Ovary (tissue), 9 donors: ENCODE measurements around the gene RAP1GAP. TPM values are rescaled to one million over a fixed set of nuclear protein-coding genes. Genes with fewer than 3 reads are reported as not detected.
A peak's percentile ranks its signal among the peaks of the same experiment; 100 is the strongest.

ENCODE experiments used
- DNase-seq, 5 donors: peaks; one replicate each; pipeline ENCODE4 v3.0.0-alpha.2; 2019 to 2020
- H3K27ac ChIP-seq, 2 donors: fragments of 200-600 bp; one replicate each; pipeline versions ENCODE4 v1.5.1 to v1.8.0; 2019 to 2022
- H3K27me3 ChIP-seq: fragments of 200-600 bp; one replicate; pipeline ENCODE4 v1.8.0; 2022
- H3K36me3 ChIP-seq: fragments of 200-600 bp; sonication (generic); one replicate; pipeline ENCODE4 v1.5.1; 2019
- H3K4me1 ChIP-seq: one replicate; pipeline ENCODE4 v1.8.1; 2013; ENCODE audit warnings: mild to moderate bottlenecking, moderate library complexity; ENCODE audit not compliant: insufficient read depth
- H3K4me3 ChIP-seq: fragments of 200-600 bp; sonication (generic); one replicate; pipeline ENCODE4 v1.5.1; 2017
- H3K9me3 ChIP-seq, 2 donors: fragments of 200-600 bp in 1 of 2; sonication (generic) in 1 of 2; one replicate each; pipeline versions ENCODE4 v1.5.1 to v1.8.1; 2013 to 2019; ENCODE audit warnings: mild to moderate bottlenecking in 1 of 2, moderate library complexity in 1 of 2
- EP300 ChIP-seq: sonication (generic); formaldehyde crosslinking; IDR thresholded peaks from one replicate; pipeline ENCODE4 v1.6.1; 2017; ENCODE audit warnings: antibody characterized with exemption
- POLR2A ChIP-seq: fragments of 450-650 bp; IDR thresholded peaks from one replicate; pipeline ENCODE4 v1.6.1; 2017; ENCODE audit warnings: antibody characterized with exemption, mild to moderate bottlenecking, moderate library complexity
- WGBS, 3 donors: extraction: QIAGEN DNeasy Blood & Tissue Kit in 1 of 3; methylation state at CpG; one replicate each; pipeline versions ENCODE4 v1.1.5 to v1.1.7; 2013 to 2017; 5-methylcytosine and 5-hydroxymethylcytosine counted together
- intact Hi-C, 4 donors: fragments of 100-400 bp; cut with DNase I; formaldehyde crosslinking; loops; one replicate each; pipeline versions ENCODE4 v1.11.0 to v1.15.1; 2022 to 2023
- polyA plus RNA-seq, 2 donors: library from polyadenylated mRNA; stranded (reverse); fragments of 200-250 nt in 1 of 2; fragments of 350-450 nt in 1 of 2; fragmentation: Illumina TruSeq in 1 of 2; extraction: RNeasy Lipid Tissue Mini Kit (QIAGEN cat#74804) in 1 of 2; gene quantifications; one replicate each; pipeline ENCODE4 v1.2.3, GENCODE V29; 2013 to 2014
- total RNA-seq, 7 donors: library from RNA; depleted of rRNA in 2 of 7; stranded (reverse); fragments of >200 nt in 2 of 7; fragmentation: NEBNext Ultra II Directional in 3 of 7; extraction: Animal tissue kit (Norgen Biotek cat#: 25700) in 3 of 7; gene quantifications; one replicate each; pipeline versions ENCODE4 v1.1.0 to v1.2.4, GENCODE V29; 2016 to 2023
- TF ChIP-seq, protein P1 (sequence below), 3 donors: fragments of 450-650 bp in 2 of 3; fragments of 200-600 bp in 1 of 3; IDR thresholded peaks; one replicate each; pipeline versions ENCODE4 v1.5.1 to v1.8.0; 2016 to 2022; ENCODE audit warnings: antibody characterized with exemption in 3 of 3, mild to moderate bottlenecking in 1 of 3
- donor health status: DM: no; HTN: no; CAD: no; lungs with moderate emphysema.
- donor health status: DM: no; HTN: no; CAD: no.
- donor health status: Bipolar disorder and iron deficiency.
- donor health status: DM: yes; HTN: yes; CAD: no.
- donor health status: DM: no; HTN: no; CAD: no.
- donor health status: DM: yes; HTN: yes; CAD: no.

RAP1GAP gene
- total and polyA plus RNA-seq, 9 donors = 0.60 to 9.4 (median 2.8) TPM

DNA sequence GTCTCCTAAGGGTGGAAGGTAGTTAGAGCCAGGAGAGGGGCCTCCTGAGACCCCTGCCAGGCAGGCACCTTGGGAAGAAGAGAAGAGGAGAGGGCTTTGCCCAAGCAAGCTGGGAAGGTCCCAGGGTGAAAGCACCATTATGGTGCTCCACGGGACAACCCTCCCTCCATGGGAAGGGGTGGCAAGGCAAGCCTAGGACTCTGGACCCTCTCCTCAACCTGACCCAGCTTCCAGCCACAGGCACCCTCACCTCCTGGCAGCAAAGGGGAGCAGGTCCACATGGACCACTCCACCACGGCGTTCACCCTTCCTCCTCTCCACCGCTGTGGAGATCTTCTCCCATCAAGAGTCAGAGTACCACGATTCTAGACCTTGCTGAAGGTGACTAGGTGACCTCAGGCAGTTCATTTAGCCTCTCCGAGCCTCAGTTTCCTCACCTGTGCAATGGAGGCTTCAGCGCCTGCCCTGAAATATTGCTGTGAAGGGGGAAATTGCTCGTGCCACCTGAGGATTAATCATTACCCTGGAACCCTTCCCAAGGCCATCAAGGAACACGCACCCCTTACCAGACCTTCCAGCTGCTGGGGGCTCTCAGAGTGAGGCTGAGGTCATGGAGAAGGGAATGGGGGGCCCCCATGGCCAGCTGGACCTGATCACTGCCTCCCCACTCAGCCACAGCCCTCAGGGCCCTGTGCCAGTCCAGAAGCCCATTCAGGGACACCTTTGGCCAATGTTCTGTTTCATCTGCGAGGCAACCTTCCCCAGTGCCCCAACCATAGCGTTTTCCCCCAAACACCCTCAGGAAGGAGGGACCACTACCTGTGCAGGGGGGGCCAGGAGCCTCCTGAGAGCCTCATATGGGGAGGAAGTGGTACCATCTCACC is 1.6 kb downstream of the RAP1GAP start:
- WGBS, 3 donors = 74 to 77% (median 75%) methylated on average over 11 of the region's 11 CpGs
- DNase-seq = peak in 1 of 5 donors; percentile 10
- peaks cover 9% of the 10 kb centered on the region for H3K4me1 ChIP-seq
- H3K27ac ChIP-seq = no peak overlapping the region
- H3K4me3 ChIP-seq = no peak overlapping the region
- intact Hi-C loops = loop anchor here in 2 of 4 donors (5.0 to 10.0 kb wide), 3 partner anchors 293 to 433 kb away; no protein-coding TSS in a partner anchor
- no peaks in the 10 kb centered on the region for H3K36me3 ChIP-seq
- H3K27me3 ChIP-seq = no peaks in the 10 kb centered on the region
- TF ChIP-seq, protein P1, sequence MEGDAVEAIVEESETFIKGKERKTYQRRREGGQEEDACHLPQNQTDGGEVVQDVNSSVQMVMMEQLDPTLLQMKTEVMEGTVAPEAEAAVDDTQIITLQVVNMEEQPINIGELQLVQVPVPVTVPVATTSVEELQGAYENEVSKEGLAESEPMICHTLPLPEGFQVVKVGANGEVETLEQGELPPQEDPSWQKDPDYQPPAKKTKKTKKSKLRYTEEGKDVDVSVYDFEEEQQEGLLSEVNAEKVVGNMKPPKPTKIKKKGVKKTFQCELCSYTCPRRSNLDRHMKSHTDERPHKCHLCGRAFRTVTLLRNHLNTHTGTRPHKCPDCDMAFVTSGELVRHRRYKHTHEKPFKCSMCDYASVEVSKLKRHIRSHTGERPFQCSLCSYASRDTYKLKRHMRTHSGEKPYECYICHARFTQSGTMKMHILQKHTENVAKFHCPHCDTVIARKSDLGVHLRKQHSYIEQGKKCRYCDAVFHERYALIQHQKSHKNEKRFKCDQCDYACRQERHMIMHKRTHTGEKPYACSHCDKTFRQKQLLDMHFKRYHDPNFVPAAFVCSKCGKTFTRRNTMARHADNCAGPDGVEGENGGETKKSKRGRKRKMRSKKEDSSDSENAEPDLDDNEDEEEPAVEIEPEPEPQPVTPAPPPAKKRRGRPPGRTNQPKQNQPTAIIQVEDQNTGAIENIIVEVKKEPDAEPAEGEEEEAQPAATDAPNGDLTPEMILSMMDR (IDR thresholded peaks at IDR 0.05) = no peak
- no peak for TF ChIP-seq EP300
- no peak for TF ChIP-seq POLR2A
- no peaks in the 10 kb centered on the region for H3K9me3 ChIP-seq

DNA sequence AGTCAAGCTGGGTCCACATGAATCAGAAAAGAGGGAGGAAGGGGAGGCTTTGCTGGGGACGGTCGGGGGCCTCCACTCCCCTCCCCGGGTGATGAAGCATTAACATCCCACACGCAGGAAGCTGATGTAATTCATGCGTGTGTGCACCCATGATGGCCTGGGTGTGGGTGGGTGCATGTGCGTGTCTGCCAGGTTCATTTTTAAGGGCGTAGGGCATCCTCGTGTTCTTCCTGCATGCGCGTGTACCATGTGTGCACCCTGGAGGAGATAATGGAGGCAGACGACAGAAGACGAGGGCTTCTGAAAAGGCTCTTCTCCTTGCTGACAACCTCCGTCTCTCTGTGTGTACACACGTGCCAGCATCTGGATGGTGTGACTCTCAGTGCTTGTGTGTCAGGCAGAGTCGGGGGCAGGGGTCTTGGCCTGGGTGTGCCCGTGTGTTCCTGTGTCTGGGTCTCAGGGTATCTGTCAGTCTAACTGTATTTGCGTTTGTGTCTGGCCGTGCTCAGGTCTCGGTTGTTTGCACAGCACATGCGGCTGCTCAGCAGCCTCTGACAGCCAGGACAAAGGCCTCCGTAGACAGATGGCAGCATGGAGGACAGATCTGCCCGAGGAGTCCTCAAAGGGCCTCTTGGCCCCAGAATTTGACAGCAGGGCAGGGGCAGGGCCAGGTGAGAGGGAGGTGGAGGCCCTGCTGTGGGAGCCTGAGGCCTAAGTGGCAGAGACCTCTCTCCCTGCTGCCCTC is 2.4 kb downstream of the RAP1GAP start:
- Histone ChIP-seq H3K27ac (no peak overlapping the region), H3K9me3 (no peaks in the 10 kb centered on the region), H3K4me3 (no peak overlapping the region), H3K36me3 (no peaks in the 10 kb centered on the region), H3K4me1 (peaks cover 7% of the 10 kb centered on the region), H3K27me3 (no peaks in the 10 kb centered on the region)
- intact Hi-C loops = loop anchor here in 2 of 4 donors (5.0 to 10.0 kb wide), 3 partner anchors 292 to 432 kb away; no protein-coding TSS in a partner anchor
- WGBS, 3 donors = 60 to 66% (median 62%) methylated on average over 22 of the region's 22 CpGs
- TF ChIP-seq, protein P1 (IDR thresholded peaks at IDR 0.05) = no peak
- no peak for TF ChIP-seq EP300
- DNase-seq = peak in 1 of 5 donors; percentile 12

DNA sequence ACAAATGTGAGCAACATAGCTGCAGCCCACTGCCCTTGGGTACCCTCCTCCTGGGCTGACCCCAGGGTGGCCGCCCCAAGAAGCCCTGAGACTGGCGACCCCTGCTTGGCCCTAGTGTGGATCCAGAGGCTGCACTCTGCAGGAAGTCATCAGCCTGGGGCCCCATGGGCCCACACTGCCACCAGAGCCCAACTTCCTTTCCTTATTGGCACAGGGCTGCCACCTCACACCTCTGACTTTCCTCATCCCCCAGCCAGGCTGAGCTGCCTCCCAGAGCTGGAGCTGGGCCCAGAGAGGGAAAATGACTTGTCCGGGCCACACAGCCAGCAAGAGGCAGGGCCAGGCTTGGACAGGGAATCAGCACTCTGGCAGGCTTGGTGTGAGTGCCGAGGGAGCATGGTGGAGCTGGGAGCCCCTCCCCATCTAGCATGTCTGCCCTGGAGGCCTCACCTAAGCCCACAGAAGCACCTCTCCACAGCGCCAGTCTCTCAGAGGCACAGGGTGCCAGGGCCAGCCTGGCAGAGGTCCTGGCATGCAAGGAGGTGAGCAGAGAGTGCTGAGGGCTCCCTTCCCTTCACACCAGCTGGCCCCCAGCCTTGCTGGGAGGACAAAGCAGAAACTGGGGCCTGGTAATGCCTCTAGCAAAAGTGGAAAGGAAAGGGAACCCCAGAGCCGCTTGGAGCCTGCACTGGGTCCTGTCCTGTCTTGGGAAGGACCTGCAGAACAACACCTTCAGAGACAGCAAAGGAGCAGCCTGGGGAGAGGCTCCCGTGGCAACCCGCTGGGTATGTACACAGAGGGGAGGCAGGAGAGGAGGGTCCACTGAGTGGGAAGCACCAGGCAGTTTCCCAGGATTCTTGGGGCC is 3.2 kb downstream of the RAP1GAP start:
- Histone ChIP-seq H3K4me3 (no peak overlapping the region), H3K27ac (no peak overlapping the region), H3K4me1 (peaks cover 7% of the 10 kb centered on the region), H3K36me3 (no peaks in the 10 kb centered on the region), H3K27me3 (no peaks in the 10 kb centered on the region), H3K9me3 (no peaks in the 10 kb centered on the region)
- peak in 1 of 5 donors; percentile 9 for DNase-seq
- 72 to 80% (median 78%) methylated on average over 8 of the region's 8 CpGs for WGBS, 3 donors
- intact Hi-C loops = loop anchor here in 2 of 4 donors (5.0 to 10.0 kb wide), 3 partner anchors 291 to 431 kb away; no protein-coding TSS in a partner anchor
- no peak for TF ChIP-seq EP300
- TF ChIP-seq, protein P1 (IDR thresholded peaks at IDR 0.05) = no peak
